ENCODE results near the gene GON4L.

GRCh38 chr1:155777582-155777981 is 79.4 kb downstream of the GON4L start:
- TF ChIP-seq CTCF (IDR thresholded peaks at IDR 0.05 in 4 of 5, conservative IDR thresholded peaks at IDR 0.05 in 1 of 5): no peak
- TF ChIP-seq POLR2A (IDR thresholded peaks at IDR 0.05): no peak
